GM12878 (cell line): ENCODE data around the gene ACKR2. TPM values are rescaled to one million over a fixed set of nuclear protein-coding genes. Genes with fewer than 3 reads are reported as not detected.

ENCODE experiments used
- ATAC-seq: fragments of 200-7000 bp; cut with Tn5 transposase; 3 replicates; pipeline ENCODE4 v1.9.1; 2020; ENCODE audit warnings: mild to moderate bottlenecking, moderate library complexity
- BruUV-seq: library from RNA; stranded (reverse); fragments of 400-500 nt; replicated peaks from 2 replicates; lab custom pipeline; 2021; lab: Mats Ljungman, UMichigan
- CTCF ChIA-PET: fragments of 300-600 bp; sonication (Branson Sonifier 250); formaldehyde crosslinking; extraction: SDS; loops from one replicate; lab custom pipeline; 2021; ENCODE audit warnings: inconsistent platforms; lab: Yijun Ruan, JAX
- POLR2A ChIA-PET: fragments of 350-600 bp; formaldehyde crosslinking; extraction: SDS; loops from one replicate; lab custom pipeline; 2021; ENCODE audit warnings: inconsistent platforms; lab: Charles Lee
- RAD21 ChIA-PET: fragments of 300-600 bp; sonication (Branson Sonifier 250); formaldehyde crosslinking; loops from one replicate; lab custom pipeline; 2023; ENCODE audit warnings: antibody characterized with exemption; ENCODE audit not compliant: unreplicated experiment; lab: Charles Lee
- SMC1A ChIA-PET: fragments of 300-600 bp; sonication (Branson Sonifier 250); formaldehyde crosslinking; loops from one replicate; lab custom pipeline; 2023; ENCODE audit not compliant: unreplicated experiment, uncharacterized antibody; lab: Charles Lee
- DNase-seq: peaks from one replicate; pipeline ENCODE4 v3.0.0-alpha.2; 2011; ENCODE audit warnings: low read depth, low spot score
- FAIRE-seq: peaks from 3 replicates; lab custom pipeline; 2011; peaks lifted over from hg19 to GRCh38; lab: Jason Lieb, UNC
- H2AFZ ChIP-seq: 2 replicates; pipeline ENCODE4 v1.6.0; 2011; ENCODE audit warnings: low read depth, low read length, control low read depth; ENCODE audit not compliant: control insufficient read depth
- H3K27ac ChIP-seq: 2 replicates; pipeline ENCODE4 v1.5.1; 2011; ENCODE audit warnings: control low read depth; ENCODE audit not compliant: control insufficient read depth, insufficient read depth
- H3K27me3 ChIP-seq, 2 experiments: replicated peaks in 1 of 2; 2 replicates each; pipeline versions ENCODE4 v1.6.0 to v1.6.1; 2011; ENCODE audit warnings: low read length in 1 of 2; ENCODE audit not compliant: control insufficient read depth in 2 of 2, insufficient read depth in 2 of 2
- H3K36me3 ChIP-seq, 2 experiments: 2 replicates each; pipeline ENCODE4 v1.5.1; 2011; ENCODE audit warnings: low read length in 1 of 2; ENCODE audit not compliant: control insufficient read depth in 2 of 2, insufficient read depth in 2 of 2
- H3K4me1 ChIP-seq: 2 replicates; pipeline ENCODE4 v1.6.1; 2011; ENCODE audit warnings: mild to moderate bottlenecking, low read length, moderate library complexity, mixed read lengths; ENCODE audit not compliant: control insufficient read depth, insufficient read depth
- H3K4me2 ChIP-seq: 2 replicates; pipeline ENCODE4 v1.6.0; 2011; ENCODE audit warnings: control low read depth; ENCODE audit not compliant: control insufficient read depth, insufficient read depth
- H3K4me3 ChIP-seq: fragments of 200-600 bp; sonication (generic); 2 replicates; pipeline ENCODE4 v1.5.1; 2016
- H3K79me2 ChIP-seq: 2 replicates; pipeline ENCODE4 v1.6.0; 2011; ENCODE audit warnings: low read length; ENCODE audit not compliant: control insufficient read depth, insufficient read depth
- H3K9ac ChIP-seq: 2 replicates; pipeline ENCODE4 v1.8.0; 2011; ENCODE audit warnings: low read length, control low read depth, mixed read lengths; ENCODE audit not compliant: control insufficient read depth, insufficient read depth
- H3K9me3 ChIP-seq: replicated peaks from 3 replicates; pipeline ENCODE4 v1.5.1; 2011; ENCODE audit warnings: mild to moderate bottlenecking, low read length; ENCODE audit not compliant: control insufficient read depth, insufficient read depth
- H4K20me1 ChIP-seq: 2 replicates; pipeline ENCODE4 v1.6.0; 2011; ENCODE audit not compliant: control insufficient read depth, insufficient read depth
- BRCA1 ChIP-seq: IDR thresholded peaks from 2 replicates; pipeline ENCODE4 v1.6.1; 2011; ENCODE audit warnings: low read depth, low read length, improper control_type of control experiment
- CTCF ChIP-seq, 3 experiments: IDR thresholded peaks in 2 of 3; conservative IDR thresholded peaks in 1 of 3; 2 replicates each; pipeline ENCODE4 v1.5.1; 2011; ENCODE audit warnings: low read depth in 3 of 3, low read length in 3 of 3, mild to moderate bottlenecking in 3 of 3, control low read depth in 2 of 3, moderate library complexity in 2 of 3, inconsistent platforms in 1 of 3, mixed read lengths in 1 of 3; ENCODE audit not compliant: control insufficient read depth in 2 of 3, insufficient read depth in 1 of 3; ENCODE audit errors: extremely low read depth in 1 of 3
- DPF2 ChIP-seq: fragments of 450-650 bp; IDR thresholded peaks from 2 replicates; pipeline ENCODE4 v1.6.1; 2017; ENCODE audit warnings: mild to moderate bottlenecking
- IKZF1 ChIP-seq: fragments of 450-650 bp; conservative IDR thresholded peaks from 2 replicates; pipeline ENCODE4 v1.6.1; 2017; ENCODE audit warnings: antibody characterized with exemption, mild to moderate bottlenecking
- MYB ChIP-seq: fragments of 150-350 bp; IDR thresholded peaks from 2 replicates; pipeline ENCODE4 v1.6.1; 2014; ENCODE audit warnings: mild to moderate bottlenecking, low read depth, low read length, borderline replicate concordance
- PAX8 ChIP-seq: fragments of 450-650 bp; IDR thresholded peaks from 2 replicates; pipeline ENCODE4 v1.6.1; 2017; ENCODE audit warnings: mild to moderate bottlenecking, moderate library complexity
- POLR2AphosphoS2 ChIP-seq: IDR thresholded peaks from 2 replicates; pipeline ENCODE4 v1.6.1; 2011; ENCODE audit warnings: low read depth, mild to moderate bottlenecking, low read length, improper control_type of control experiment, moderate library complexity
- RCOR1 ChIP-seq: conservative IDR thresholded peaks from 2 replicates; pipeline ENCODE4 v1.6.1; 2012; ENCODE audit warnings: low read depth, low read length, improper control_type of control experiment
- REST ChIP-seq: IDR thresholded peaks from 2 replicates; pipeline ENCODE4 v1.6.1; 2012; ENCODE audit warnings: mild to moderate bottlenecking, low read depth, low read length
- SREBF2 ChIP-seq: IDR thresholded peaks from 2 replicates; pipeline ENCODE4 v1.6.1; 2012; ENCODE audit warnings: mild to moderate bottlenecking, low read length
- ZNF687 ChIP-seq: fragments of 450-650 bp; IDR thresholded peaks from 2 replicates; pipeline ENCODE4 v1.6.1; 2017; ENCODE audit warnings: mild to moderate bottlenecking, moderate library complexity
- WGBS: methylation state at CpG from one replicate; pipeline ENCODE4 v1.1.6; 2016; ENCODE audit warnings: low lambda C conversion rate; ENCODE audit not compliant: insufficient replicate concordance, insufficient coverage; ENCODE audit errors: missing lambda C conversion rate; 5-methylcytosine and 5-hydroxymethylcytosine counted together
- in situ Hi-C: fragments of 300-500 bp; cut with MboI; formaldehyde crosslinking; loops from 9 replicates; pipeline ENCODE4 v1.14.3; 2018; ENCODE audit warnings: mixed read lengths
- intact Hi-C: fragments of 100-400 bp; cut with micrococcal nuclease; formaldehyde crosslinking; loops from one replicate; pipeline ENCODE4 v1.14.2; 2022; ENCODE audit not compliant: unreplicated experiment
- polyA plus RNA-seq, 11 experiments: library from polyadenylated mRNA; depleted of rRNA in 4 of 11; unstranded in 6 of 11; stranded (reverse) in 5 of 11; fragments of >200 nt; fragmentation: Nextera tagmentation in 4 of 11; fragmentation: Illumina TruSeq in 1 of 11; extraction: Ambion mirVana in 4 of 11; extraction: Trizol in 1 of 11; gene quantifications; 1 replicate in 1 of 11; 2 replicates in 10 of 11; pipeline versions ENCODE4 v1.2.1 to v1.2.3, GENCODE V29; 2011 to 2016; ENCODE audit warnings: inconsistent platforms in 2 of 11, missing spikeins in 2 of 11, low read depth in 1 of 11
- total RNA-seq, 4 experiments: library from RNA; depleted of rRNA in 3 of 4; stranded (reverse); fragments of >200 nt in 3 of 4; fragmentation: Illumina TruSeq in 1 of 4; extraction: Trizol in 1 of 4; gene quantifications; 2 replicates each; pipeline versions ENCODE4 v1.2.1 to v1.2.3, GENCODE V29; 2013 to 2021

ACKR2 gene
- total and polyA plus RNA-seq, 10 of the 15 experiments (the other 5 are each of a cell fraction or from before 2014, with no cell fraction given) = 0.05 to 0.91 (median 0.23) TPM; not detected in 2

GRCh38 chr3:42802876-42803413, 6.3 kb upstream of the ACKR2 start:
- Histone ChIP-seq H3K79me2 (peaks cover 39% of the 10 kb centered on the region), H3K4me1 (no peaks in the 10 kb centered on the region; the same call in 1 of the 2 replicates), H3K4me3 (peak overlapping the region; percentile 87), H3K9me3 (no peaks in the 10 kb centered on the region), H3K9ac (peak overlapping the region; percentile 74), H3K27me3 (no peaks in the 10 kb centered on the region), H4K20me1 (no peaks in the 10 kb centered on the region), H3K4me2 (peak overlapping the region; percentile 84), H3K27ac (peak overlapping the region; percentile 66), H2AFZ (peak overlapping the region; percentile 20), H3K36me3 (no peaks in the 10 kb centered on the region)
- DNase-seq (no peak), ATAC-seq (no peak), FAIRE-seq (no peak)
- intact Hi-C loops (no loop called here), in situ Hi-C loops (no loop called here)
- ChIA-PET CTCF (interaction anchor here (1.3 to 3.3 kb wide), 6 partner anchors 8 to 220 kb away, joined by 3 to 15 read pairs (median 6); partner anchors contain the start of gene SEC22C), RAD21 (no interaction called here), POLR2A (interaction anchor here (1.0 to 2.0 kb wide), 3 partner anchors 9 to 15 kb away, joined by 4 to 14 read pairs (median 9); no protein-coding TSS in a partner anchor), SMC1A (interaction anchor here (1.6 kb wide), 1 partner anchor 9 kb away, joined by 5 read pairs; no protein-coding TSS in a partner anchor)
- no TSS peak for BruUV-seq
- 38% methylated on average over 11 of the region's 11 CpGs for WGBS
- TF ChIP-seq SREBF2 (no peak), POLR2AphosphoS2 (no peak), IKZF1 (no peak), BRCA1 (no peak), DPF2 (no peak), ZNF687 (no peak), RCOR1 (no peak), REST (no peak), PAX8 (no peak), CTCF (IDR thresholded peaks at IDR 0.05 in 2 of 3, conservative IDR thresholded peaks at IDR 0.05 in 1 of 3; ENCODE audit: control insufficient read depth in 2 of 3, extremely low read depth in 1 of 3, insufficient read depth in 1 of 3, low read depth in 3 of 3, low read length in 3 of 3) (no peak), MYB (no peak)
